Body of pancreas (tissue), 4 donors: ENCODE measurements around the gene FAM228A.

Source experiments
- POLR2A ChIP-seq, 3 donors: fragments of 450-650 bp; IDR thresholded peaks; one replicate each; pipeline ENCODE4 v1.6.1; 2016; ENCODE audit warnings: antibody characterized with exemption in 3 of 3, mild to moderate bottlenecking in 2 of 3
- TF ChIP-seq, protein P1 (sequence below), 7 experiments: fragments of 450-650 bp in 4 of 7; fragments of 200-600 bp in 3 of 7; sonication (generic) in 3 of 7; IDR thresholded peaks; one replicate each; pipeline ENCODE4 v1.5.1; 2016 to 2019; ENCODE audit warnings: antibody characterized with exemption in 7 of 7

DNA sequence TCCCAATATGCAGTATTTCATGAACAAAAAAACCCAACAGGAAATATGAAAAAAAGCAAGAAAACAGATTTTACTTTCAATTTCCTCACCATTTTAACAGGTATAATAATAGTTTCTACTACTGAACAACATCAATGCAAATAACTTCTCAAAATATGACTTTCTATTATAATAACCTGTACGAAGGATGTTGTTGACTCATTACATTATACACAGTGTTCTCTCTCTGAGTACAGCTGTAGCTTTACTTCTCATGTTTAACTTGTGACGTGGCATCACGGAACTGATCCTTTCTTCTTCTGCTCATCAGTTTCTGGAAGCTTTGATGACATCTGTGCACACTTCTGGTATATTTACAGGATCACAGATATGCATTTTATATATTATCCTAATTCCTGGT lies 40.0 kb downstream of the FAM228A start:
- TF ChIP-seq, protein P1, sequence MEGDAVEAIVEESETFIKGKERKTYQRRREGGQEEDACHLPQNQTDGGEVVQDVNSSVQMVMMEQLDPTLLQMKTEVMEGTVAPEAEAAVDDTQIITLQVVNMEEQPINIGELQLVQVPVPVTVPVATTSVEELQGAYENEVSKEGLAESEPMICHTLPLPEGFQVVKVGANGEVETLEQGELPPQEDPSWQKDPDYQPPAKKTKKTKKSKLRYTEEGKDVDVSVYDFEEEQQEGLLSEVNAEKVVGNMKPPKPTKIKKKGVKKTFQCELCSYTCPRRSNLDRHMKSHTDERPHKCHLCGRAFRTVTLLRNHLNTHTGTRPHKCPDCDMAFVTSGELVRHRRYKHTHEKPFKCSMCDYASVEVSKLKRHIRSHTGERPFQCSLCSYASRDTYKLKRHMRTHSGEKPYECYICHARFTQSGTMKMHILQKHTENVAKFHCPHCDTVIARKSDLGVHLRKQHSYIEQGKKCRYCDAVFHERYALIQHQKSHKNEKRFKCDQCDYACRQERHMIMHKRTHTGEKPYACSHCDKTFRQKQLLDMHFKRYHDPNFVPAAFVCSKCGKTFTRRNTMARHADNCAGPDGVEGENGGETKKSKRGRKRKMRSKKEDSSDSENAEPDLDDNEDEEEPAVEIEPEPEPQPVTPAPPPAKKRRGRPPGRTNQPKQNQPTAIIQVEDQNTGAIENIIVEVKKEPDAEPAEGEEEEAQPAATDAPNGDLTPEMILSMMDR (IDR thresholded peaks at IDR 0.05), result no peak
- TF ChIP-seq POLR2A (IDR thresholded peaks at IDR 0.05), result no peak
